Activated T-helper 1 cell treated with Interleukin-2 at 50 U/mL for 16 hours (primary cell): ENCODE results near the gene POLR2L.

Source experiments
- DNase-seq: peaks from one replicate; pipeline ENCODE4 v3.0.0-alpha.2; 2020; ENCODE audit warnings: low read depth

Gene POLR2L

DNA sequence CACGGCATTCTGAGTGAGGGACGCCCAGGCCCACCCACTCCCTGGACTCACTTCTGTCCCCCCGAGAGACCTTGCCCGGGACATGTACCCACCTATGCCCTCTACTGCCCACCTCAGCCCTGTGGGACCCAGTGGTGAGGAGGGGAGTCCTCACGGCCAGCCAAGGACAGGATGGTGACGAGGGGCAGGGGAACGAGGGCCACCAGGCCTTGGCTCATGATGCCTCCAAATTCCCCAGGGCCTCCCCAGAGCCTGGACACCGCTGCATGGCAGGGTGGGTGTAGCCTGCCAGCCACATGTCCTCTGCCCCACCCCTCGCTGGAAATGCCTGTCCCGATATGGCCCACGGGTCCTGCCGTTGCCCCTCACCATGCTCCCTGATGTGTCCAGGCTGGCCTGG lies 26.5 kb upstream of the POLR2L start:
- DNase-seq: no peak

DNA sequence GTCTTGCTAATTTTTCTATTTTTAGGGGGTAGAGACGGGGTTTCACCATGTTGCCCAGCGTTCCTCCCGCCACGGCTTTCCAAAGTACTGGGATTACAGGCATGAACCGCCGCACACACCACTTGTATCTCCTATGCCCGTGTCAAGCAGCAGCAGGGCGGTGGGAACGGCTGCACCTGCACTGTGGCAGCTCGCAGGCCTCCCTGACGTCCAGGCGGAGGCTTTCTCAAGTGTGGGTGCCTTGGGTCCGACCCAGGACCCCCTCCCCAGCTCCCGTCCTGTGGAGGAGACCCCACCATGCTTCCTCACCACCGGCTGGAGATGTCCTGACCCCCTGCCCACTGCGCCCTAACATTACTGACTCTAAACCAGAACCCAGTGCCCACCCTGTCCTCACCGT lies 26.1 kb upstream of the POLR2L start:
- no peak for DNase-seq

DNA sequence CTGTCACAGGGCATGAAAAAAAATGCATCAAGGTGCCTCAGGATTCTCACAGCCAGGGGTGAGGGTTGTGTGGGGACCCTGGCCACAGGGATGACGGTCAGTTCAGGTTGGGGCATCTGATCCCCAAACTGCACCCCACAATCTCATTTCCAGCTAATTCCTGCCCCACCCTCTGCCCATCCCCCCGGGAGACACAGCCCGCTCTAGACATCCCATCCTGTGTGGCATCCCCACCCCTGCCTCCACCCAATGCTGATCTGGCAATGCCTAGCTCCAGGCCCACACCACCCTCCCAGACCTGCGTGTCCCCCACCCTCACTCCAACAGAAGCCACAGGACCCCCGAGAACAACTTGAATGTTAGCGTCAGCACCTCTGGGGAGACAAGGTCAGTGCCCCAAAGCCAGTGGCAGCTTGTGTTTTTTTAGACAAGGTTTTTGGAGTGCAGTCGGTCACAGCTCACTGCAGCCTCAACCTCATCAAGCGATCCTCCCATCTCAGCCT lies 25.6 kb upstream of the POLR2L start:
- DNase-seq: no peak

DNA sequence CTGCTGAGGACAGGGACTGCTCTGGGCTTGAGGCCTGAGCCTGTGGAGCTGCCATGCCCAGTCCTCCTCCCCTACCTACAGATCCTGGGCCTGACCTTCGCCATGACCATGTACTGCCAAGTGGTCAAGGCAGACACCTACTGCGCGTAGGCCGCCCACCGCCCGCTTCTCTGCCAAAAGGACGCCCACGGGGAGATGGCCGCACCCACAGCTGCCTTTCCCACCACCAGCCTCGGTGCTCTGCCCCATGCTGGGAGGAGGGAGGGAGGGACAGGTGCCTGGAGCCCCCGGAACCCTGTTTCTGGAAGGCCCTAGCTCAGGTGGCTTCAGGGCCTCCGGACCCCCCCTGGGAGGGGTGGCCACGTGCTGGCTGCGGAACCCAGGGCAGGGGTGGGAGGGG lies 24.2 kb upstream of the POLR2L start:
- DNase-seq: no peak

DNA sequence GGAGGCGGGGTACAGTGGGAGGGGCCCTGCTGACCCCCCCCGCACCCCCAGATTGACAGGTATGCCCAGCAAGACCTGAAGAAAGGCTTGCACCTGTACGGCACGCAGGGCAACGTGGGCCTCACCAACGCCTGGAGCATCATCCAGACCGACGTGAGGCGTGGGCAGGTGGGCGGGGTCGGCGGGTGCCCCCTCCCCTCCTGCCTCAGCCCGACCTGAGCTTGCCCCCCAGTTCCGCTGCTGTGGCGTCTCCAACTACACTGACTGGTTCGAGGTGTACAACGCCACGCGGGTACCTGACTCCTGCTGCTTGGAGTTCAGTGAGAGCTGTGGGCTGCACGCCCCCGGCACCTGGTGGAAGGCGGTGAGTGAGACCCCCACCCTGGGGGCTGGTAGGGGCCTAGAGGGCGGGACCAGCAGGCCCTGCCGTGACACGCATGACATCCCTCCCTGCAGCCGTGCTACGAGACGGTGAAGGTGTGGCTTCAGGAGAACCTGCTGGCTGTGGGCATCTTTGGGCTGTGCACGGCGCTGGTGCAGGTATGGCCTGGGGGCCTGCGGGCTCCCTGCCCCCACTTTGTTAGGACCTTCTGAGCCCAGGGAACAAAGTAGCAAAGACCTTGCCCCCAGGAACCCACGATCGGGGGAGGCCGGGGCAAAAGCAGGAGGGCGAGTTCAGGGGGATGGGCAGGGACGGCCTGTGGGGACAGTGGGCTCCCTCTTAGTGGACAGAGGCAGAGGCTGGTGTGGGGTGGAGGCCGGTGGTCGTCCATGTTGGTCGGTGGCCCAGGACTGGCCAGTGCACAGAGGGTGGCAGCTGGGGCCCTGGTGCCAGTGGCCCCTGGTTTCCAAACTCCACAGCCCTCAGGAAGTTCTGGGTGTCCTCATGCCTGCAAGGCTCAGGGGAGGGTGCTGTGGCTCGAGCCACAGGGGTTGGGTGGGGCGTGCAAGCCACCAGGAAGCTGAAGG lies 23.4 kb upstream of the POLR2L start:
- no peak for DNase-seq

DNA sequence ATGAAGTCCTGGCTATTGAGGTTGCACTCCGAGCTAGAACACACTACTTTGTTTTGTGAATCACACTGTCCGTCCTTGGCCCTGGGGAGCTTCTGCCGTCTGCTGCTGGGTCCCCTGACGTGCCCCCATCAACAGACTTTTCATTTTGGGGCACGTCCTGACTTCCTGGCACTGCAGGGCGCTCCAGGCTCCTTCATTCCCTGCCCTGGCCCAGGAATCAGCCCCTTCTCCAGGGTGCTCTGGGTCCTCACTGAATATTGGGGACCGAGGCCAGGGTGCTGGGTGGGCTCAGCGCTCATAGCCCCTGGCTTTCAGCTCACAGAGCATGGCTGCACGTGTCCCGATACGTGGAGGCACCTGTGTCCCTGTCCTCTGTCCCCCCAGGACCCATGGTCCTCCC lies 22.6 kb upstream of the POLR2L start:
- no peak for DNase-seq

DNA sequence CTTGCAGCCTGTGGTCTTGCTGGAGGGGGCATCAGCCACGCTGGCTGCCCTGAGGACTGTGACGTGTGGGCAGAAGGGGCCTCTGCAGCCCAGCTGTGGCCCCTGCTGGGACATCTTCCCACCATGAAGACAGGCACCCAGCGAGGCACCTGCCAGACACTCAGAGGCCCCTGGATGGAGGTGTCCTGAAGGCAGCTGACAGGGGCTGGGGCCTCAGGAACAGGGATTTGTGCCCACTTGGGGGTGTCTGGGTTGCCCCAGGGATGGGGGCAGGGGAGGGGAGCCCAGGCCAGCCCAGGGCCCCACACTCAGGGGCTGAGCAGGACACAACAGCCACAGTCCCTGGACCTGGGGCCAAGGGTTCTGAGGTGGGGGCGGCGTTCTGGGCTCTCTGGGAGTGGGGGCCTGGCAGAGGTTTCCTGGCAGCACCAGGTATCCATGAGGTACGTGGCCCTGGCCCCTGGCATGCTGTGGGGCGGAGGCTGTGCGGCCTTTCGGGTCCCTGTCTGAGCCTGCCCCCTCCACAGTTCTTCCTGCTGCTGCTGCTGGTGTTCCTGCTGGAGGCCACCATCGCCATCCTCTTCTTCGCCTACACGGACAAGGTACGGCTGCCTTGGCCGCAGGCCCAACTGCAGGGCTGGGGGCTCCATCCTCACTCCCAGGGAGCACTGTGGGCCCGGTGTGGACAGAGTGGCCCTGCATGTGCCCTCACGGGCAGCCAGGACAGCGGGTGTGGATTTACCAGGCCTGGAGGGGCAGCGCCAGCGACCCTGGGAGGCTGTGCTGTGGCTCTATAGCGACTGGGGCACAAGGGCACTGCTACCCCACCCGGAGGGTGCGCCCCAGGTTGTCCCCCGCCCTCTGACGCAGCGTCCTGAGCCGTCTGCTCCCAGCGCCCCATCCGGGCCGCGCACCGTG lies 21.8 kb upstream of the POLR2L start:
- no peak for DNase-seq

DNA sequence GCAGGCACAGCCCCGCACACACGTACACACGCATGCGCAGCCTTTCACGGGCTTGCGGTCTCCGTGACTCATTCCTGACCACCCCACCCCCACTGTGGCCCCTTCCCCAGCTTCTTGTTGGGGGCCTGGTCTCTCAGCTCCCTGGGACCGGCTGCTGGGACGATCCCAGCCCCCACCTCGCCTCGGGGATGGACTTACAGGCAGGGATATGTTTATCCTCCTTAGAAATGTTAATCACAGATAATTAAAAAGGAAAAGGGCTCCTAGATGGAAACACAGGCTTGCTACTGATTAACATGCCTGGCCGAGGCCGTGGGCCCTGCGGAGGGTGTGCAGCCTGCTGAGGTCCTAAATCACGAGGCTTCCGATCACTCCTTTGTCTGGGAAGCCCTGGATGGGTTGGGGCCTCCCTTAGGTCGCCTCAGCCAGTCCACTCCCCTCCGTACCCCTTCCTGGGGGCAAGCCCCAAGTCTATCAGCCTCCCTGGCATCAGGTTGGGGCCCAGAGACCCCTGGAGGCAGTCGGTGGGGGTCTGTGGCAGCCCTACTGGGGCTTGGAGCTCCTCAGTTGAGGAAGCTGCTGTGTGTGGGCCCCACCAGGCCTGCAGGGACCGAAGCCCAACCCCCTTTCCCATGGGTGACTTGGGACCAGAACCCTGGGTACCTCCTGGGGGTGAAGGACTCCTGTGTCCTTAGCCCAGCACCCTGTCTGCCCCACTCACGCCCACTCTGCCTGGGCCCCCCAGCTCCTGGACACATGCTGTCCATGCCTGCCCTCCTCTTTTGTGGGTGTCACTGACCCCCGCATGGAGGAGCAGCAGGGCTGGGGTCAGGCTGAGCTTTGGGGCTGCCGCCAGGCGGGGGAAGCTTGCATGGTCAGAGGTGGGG lies 20.9 kb upstream of the POLR2L start:
- no peak for DNase-seq

DNA sequence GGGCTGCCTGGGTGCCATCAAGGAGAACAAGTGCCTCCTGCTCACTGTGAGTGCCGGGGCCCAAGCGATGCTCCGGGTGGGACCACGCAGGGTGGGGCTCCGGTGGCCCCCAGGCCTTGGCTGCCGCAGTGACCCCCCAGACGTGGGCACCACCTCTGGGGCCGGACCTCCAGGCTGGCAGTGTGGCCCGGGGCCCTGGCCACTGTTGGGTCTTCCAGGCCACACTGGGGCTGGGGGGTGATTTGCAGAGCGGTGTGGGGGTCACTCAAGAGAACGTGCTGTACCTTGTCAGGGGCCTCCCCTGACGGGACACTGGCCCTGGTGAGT lies 20.3 kb upstream of the POLR2L start:
- no peak for DNase-seq

DNA sequence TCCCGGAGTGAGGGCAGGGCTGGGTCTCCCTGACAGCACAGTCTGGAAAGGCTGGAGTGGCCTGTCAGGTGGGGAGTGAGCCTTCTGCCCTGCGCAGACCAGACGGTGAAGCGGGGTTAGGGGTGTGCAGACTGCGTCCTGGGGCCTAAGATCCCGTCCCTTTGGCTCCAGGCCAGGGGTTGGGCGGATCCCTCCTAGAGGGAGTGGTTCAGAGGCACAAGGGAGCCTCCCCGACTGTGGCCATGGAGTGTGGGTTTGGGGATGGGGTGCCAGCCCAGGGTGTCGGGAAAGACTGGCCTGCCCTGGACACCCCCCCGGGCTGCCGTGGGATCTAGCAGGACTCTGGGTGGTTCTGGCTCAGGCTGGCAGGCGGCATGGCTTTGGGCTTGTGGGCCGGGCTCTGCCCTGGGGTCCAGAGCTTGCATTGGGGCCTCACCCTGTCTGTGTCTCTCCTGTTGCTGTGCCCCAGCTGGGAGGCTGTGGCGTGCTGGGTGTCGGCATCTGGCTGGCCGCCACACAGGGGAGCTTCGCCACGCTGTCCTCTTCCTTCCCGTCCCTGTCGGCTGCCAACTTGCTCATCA lies 19.8 kb upstream of the POLR2L start:
- no peak for DNase-seq

DNA sequence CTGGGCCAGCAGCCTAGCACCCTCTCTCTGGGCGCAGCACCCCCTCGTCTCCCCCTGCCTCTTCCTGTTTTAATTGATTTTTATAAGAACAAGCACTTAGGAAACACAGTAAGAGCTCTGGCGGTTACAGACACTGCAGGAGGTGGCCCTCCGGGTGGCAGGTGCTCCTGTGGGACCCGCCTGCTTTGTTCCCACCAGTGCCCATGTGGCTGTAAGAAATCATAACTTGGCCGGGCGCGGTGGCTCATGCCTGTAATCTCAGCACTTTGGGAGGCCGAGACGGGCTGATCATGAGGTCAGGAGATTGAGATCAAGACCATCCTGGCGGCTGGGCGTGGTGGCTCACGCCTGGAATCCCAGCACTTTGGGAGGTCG lies 18.8 kb upstream of the POLR2L start:
- no peak for DNase-seq

DNA sequence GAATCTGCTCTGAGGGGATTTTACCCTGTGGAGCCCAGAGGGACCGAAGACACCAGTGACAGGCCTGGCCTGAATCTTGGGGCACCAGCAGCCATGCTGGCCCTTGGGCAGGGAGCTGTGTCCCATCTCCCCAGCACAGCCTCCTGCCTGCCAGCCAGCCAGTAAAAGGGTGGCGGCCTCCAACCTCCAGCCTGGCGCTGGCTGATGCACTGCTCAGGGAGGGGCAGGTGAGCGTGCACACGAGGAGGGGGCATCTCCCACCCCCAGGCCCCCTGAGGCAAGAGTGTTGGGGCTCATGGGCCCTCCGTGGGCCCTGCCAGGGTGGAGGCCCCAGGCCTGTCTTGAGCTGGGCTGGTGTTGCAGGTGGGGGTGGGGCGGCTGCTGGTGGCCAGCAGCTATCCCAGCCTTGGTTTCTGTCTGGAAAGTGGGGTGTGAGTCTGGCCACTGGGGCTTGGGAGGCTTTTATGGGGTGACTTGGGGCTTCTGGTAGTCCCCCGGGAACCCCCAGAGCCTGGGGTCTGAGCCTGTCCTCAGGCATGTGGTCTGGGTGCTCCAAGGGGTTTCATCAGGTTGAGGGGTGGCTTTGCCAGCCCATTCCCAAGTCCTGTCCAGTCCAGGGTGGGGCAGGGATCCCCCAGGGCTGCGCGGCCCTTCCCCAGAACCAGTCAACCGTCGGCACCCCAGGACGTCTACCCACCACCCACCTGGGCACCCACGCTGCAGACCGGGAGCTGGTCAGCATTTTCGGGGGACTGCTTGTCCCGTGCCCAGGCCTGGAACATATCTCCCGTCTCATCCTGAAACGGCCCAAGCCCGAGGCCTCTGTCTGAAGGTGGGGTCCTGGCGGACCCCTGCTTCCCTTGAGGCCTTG lies 18.1 kb upstream of the POLR2L start:
- no peak for DNase-seq

DNA sequence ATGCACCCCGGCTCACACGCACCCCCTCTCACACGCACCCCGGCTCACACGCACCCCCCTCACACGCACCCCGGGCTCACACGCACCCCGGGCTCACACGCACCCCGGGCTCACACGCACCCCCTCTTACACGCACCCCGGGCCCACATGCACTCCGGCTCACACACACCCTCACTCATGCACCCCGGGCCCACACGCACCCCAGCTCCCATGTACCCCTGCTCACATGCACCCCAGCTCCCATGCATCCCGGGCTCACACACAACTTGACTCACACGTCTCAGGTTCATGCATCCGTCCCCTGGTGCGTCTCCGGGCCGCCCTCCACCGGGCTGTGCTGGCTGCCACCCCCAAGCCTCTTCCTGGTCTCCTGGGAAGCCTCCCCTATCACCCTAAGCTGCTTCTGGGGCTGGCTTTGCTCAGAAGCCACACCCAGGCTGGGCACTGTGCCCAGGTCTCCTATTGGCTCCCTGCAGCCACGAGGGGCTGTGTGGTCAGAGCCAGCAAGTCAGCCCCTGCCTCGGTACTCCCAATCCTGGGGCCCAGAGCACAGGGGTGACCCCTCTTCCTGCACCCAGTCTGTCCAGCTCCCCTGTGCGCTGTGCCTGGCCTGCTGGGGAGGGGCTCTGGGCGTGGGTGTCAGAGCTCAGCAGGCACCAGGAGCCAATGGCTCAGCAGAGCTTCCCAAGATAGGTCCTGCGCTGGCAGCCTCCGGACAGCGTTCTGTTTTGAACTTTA lies 17.2 kb upstream of the POLR2L start:
- no peak for DNase-seq

DNA sequence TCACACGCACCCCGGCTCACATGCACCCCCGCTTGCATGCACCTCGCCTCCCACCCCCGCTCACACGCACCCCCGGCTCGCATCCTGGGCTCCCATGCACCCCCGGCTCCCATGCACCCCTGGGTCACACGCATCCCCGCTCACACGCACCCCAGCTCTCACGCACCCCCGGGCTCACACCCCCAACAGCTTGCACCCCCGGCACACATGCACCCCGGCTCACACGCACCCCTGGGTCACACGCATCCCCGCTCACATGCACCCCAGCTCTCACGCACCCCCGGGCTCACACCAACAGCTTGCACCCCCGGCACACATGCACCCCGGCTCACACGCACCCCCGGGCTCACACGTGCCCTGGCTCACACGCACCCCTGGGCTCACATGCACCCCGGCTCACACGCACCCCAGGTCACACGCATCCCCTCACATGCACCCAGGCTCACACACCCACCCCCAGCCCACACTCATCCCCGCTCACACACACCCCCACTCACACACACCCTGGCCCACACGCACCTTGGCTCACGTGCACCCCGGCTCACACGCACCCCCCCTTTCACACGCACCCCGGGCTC lies 16.5 kb upstream of the POLR2L start:
- no peak for DNase-seq

DNA sequence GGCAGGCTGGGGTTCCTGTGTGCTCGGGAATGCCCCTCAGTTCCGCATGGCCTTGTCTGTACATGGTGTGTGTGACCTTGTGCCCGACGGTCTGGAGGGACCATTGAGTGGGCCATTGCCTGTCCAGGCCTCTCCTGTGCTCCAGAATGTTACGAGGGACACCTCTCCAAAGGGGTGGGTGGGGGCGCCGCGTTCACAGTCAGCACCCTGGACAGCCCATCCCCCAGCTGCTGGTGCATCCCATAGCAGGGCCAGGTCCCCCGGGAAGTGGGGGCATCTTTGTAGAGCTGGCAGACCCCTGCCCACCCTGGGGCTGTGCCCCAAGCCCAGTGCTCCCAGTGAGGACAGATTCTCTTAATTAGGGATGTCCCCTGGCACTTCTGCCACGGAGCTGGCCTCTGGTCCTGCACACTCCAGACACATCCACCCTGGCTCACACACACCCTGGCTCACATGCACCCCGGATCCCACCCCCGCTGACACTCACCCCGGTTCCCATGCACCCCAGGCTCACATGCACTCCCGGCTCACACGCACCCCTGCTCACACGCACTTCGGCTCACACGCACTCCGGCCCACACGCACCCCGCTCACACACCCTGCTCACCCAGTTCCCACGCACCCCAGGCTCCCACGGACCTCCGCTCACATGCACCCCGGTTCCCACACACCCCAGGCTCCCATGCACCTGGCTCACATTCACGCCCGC lies 15.9 kb upstream of the POLR2L start:
- DNase-seq: no peak

DNA sequence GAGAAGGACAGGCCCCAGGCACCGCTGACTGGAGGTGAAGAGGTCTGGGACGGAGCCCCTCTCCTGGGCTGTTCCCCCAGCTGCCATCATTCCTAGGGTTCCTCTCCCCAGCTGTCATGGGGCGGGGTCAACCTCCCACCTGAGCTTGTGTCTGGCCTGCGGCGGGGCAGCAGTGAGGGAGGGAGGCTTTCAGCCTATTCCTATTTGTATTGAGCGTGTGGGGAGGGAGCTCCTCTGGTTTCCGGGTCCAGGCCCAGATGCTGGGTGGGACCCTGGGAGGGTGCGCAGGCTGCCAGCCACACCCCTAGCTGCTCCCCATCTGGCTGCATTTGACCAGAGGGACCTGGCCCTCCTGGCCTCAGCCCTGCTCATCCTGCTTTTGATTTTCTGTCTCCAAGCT lies 14.1 kb upstream of the POLR2L start:
- DNase-seq: no peak

DNA sequence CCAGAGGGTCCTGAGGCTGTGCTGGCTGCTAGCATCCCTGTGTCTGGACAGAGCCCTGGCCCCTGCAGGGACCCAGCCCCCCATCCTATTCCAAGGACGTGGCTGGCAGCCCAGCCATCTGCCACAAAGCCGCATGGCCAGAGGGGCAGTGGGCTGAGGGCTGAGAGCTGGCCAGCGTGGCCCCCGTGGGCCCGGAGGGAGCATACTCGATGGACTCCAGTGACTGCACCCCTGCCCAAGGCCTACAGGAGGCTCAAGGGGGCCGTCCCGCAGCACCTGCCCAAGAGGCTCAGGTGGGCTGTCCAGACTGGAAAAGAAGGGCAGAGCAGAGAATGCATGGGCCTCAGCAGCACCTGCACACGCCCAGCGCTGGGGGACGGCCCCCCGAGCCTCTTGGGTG lies 13.5 kb upstream of the POLR2L start:
- DNase-seq: no peak

DNA sequence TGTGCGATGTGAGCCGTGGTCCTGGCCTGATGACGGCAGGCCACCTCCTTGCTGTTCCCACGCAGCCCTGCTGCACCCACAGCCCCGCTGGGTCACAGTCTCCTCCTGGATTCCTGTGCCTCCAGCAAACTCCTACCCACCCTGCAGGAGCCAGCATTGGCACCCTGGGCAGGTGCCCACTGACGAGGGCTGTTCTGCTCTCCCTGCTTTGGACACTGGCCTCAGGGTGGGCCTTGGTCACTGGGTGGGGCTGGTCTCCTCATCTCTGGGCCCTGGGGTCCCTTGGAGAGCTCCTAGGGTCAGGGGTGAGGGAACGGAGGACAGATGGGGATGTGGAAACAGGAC lies 13.0 kb upstream of the POLR2L start:
- DNase-seq: no peak
